Body of pancreas (tissue), 4 donors: ENCODE data around the gene GIPC2. TPM values are rescaled to one million over a fixed set of nuclear protein-coding genes. Genes with fewer than 3 reads are reported as not detected.
"Not testable (repeated sequence)": the region's sequence is repeated elsewhere in the genome, so short reads cannot be mapped to it uniquely, and the experiment has no call there.

Source experiments
- ATAC-seq: fragments of 150-250 bp; one replicate; pipeline ENCODE4 v1.9.1; 2016
- DNase-seq, 4 donors: peaks; one replicate each; pipeline ENCODE4 v3.0.0-alpha.2; 2019
- H3K27ac ChIP-seq, 4 donors: fragments of 200-600 bp; sonication (generic); 1 replicate in 3 of 4; 2 replicates in 1 of 4; pipeline versions ENCODE4 v1.5.1 to v1.6.1; 2016 to 2019; ENCODE audit warnings: mild to moderate bottlenecking in 1 of 4, mixed read lengths in 1 of 4, moderate library complexity in 1 of 4
- H3K27me3 ChIP-seq, 2 donors: fragments of 200-600 bp; sonication (generic); one replicate each; pipeline ENCODE4 v1.6.0; 2016; ENCODE audit warnings: mild to moderate bottlenecking in 1 of 2
- H3K36me3 ChIP-seq, 2 donors: fragments of 200-600 bp; sonication (generic); replicated peaks in 1 of 2; 2 replicates each; pipeline ENCODE4 v1.5.1; 2016; ENCODE audit warnings: low read depth in 2 of 2; ENCODE audit not compliant: insufficient read depth in 1 of 2
- H3K4me1 ChIP-seq: fragments of 200-600 bp; sonication (generic); one replicate; pipeline ENCODE4 v1.6.0; 2016
- H3K4me3 ChIP-seq, 2 donors: fragments of 200-600 bp; sonication (generic); 1 replicate in 1 of 2; 2 replicates in 1 of 2; pipeline ENCODE4 v1.5.1; 2016 to 2019
- H3K9me3 ChIP-seq, 3 donors: fragments of 200-600 bp; sonication (generic); 1 replicate in 2 of 3; 2 replicates in 1 of 3; pipeline ENCODE4 v1.5.1; 2016
- CTCF ChIP-seq, 7 experiments: fragments of 450-650 bp in 4 of 7; fragments of 200-600 bp in 3 of 7; sonication (generic) in 3 of 7; IDR thresholded peaks; one replicate each; pipeline ENCODE4 v1.5.1; 2016 to 2019; ENCODE audit warnings: antibody characterized with exemption in 7 of 7
- POLR2A ChIP-seq, 3 donors: fragments of 450-650 bp; IDR thresholded peaks; one replicate each; pipeline ENCODE4 v1.6.1; 2016; ENCODE audit warnings: antibody characterized with exemption in 3 of 3, mild to moderate bottlenecking in 2 of 3
- WGBS, 2 donors: methylation state at CpG; one replicate each; pipeline ENCODE4 v1.1.5; 2017; 5-methylcytosine and 5-hydroxymethylcytosine counted together
- intact Hi-C: fragments of 100-400 bp; cut with DNase I; formaldehyde crosslinking; loops from one replicate; pipeline ENCODE4 v1.15.1; 2023
- total RNA-seq, 2 donors: library from RNA; depleted of rRNA; stranded (reverse); fragments of >200 nt; gene quantifications; one replicate each; pipeline ENCODE4 v1.1.0, GENCODE V29; 2016

The GIPC2 gene
- total RNA-seq, 2 donors from 2014 or later, result 19.2 to 20.1 TPM

- Histone ChIP-seq H3K27me3 (no peaks in the 10 kb centered on the region), H3K4me3 (no peak overlapping the region), H3K27ac (no peak overlapping the region), H3K4me1 (peaks cover 36% of the 10 kb centered on the region), H3K9me3 (no peaks in the 10 kb centered on the region), H3K36me3 (peaks cover 0 to 4% of the 10 kb centered on the region in 2 donors)
- TF ChIP-seq POLR2A (IDR thresholded peaks at IDR 0.05) (no peak), CTCF (IDR thresholded peaks at IDR 0.05) (no peak)
- DNase-seq (no peak), ATAC-seq (no peak)
- intact Hi-C loops, result no loop called here
Observed at GRCh38 chr1:78015148-78015547, 30.6 kb upstream of the GIPC2 start.

GRCh38 chr1:78019024-78019423, 26.7 kb upstream of the GIPC2 start:
- Histone ChIP-seq H3K36me3 (no peaks in the 10 kb centered on the region), H3K4me1 (peaks cover 13% of the 10 kb centered on the region), H3K27ac (no peak overlapping the region), H3K4me3 (no peak overlapping the region), H3K9me3 (no peaks in the 10 kb centered on the region), H3K27me3 (no peaks in the 10 kb centered on the region)
- no peak for TF ChIP-seq CTCF (IDR thresholded peaks at IDR 0.05)
- no peak for TF ChIP-seq POLR2A (IDR thresholded peaks at IDR 0.05)
- DNase-seq (no peak), ATAC-seq (no peak)
- intact Hi-C loops, result no loop called here
- 91% methylated on average over 1 of the region's 1 CpG for WGBS, 2 donors

GRCh38 chr1:78021134-78021533, 24.6 kb upstream of the GIPC2 start:
- DNase-seq, H3K4me1 ChIP-seq: not testable (repeated sequence)
- 86 to 91% methylated on average over 4 of the region's 4 CpGs for WGBS, 2 donors

GRCh38 chr1:78029793-78030192, 16.0 kb upstream of the GIPC2 start:
- H3K27ac ChIP-seq, result no peak overlapping the region
- TF ChIP-seq CTCF (IDR thresholded peaks at IDR 0.05) (no peak), POLR2A (IDR thresholded peaks at IDR 0.05) (no peak)
- H3K27me3 ChIP-seq, result no peaks in the 10 kb centered on the region
- DNase-seq, result no peak
- H3K9me3 ChIP-seq, result no peaks in the 10 kb centered on the region
- no peaks in the 10 kb centered on the region for H3K36me3 ChIP-seq
- intact Hi-C loops, result no loop called here
- 79 to 93% methylated on average over 4 of the region's 4 CpGs for WGBS, 2 donors
- no peak for ATAC-seq
- H3K4me3 ChIP-seq, result no peak overlapping the region
- peaks cover 10% of the 10 kb centered on the region for H3K4me1 ChIP-seq

More at GRCh38 chr1:78021134-78021533, 24.6 kb upstream of the GIPC2 start:
- H3K27ac ChIP-seq, ATAC-seq, intact Hi-C loops, H3K27me3 ChIP-seq, H3K4me3 ChIP-seq, H3K9me3 ChIP-seq, H3K36me3 ChIP-seq: not testable (repeated sequence)

- TF ChIP-seq CTCF (IDR thresholded peaks at IDR 0.05), result no peak
- TF ChIP-seq POLR2A (IDR thresholded peaks at IDR 0.05), result no peak
Observed at GRCh38 chr1:78032996-78033796, 12.6 kb upstream of the GIPC2 start.

More at GRCh38 chr1:78032996-78033796, 12.6 kb upstream of the GIPC2 start:
- H3K4me1 ChIP-seq, result peaks cover 23% of the 10 kb centered on the region
- H3K27me3 ChIP-seq, result no peaks in the 10 kb centered on the region
- intact Hi-C loops, result no loop called here
- peak; percentile 59 for ATAC-seq
- WGBS, 2 donors, result 51 to 54% methylated on average over 4 of the region's 4 CpGs
- no peaks in the 10 kb centered on the region for H3K9me3 ChIP-seq
- H3K36me3 ChIP-seq, result no peaks in the 10 kb centered on the region
- peak overlapping the region in 2 of 4 donors; percentile 31 to 42 for H3K27ac ChIP-seq
- no peak overlapping the region for H3K4me3 ChIP-seq
- DNase-seq, result no peak
